ENCODE results near the gene EYA2.

GRCh38 chr20:46901638-46902037, 7.0 kb downstream of the EYA2 start:
- TF ChIP-seq FOXA1 (IDR thresholded peaks at IDR 0.05) (no peak), RAD21 (IDR thresholded peaks at IDR 0.05) (no peak), CTCF (IDR thresholded peaks at IDR 0.05; ENCODE audit: low read depth, low read length, missing input control) (no peak), YY1 (IDR thresholded peaks at IDR 0.05) (no peak), ZBTB33 (IDR thresholded peaks at IDR 0.05) (no peak), HNF4G (IDR thresholded peaks at IDR 0.05) (no peak), GABPA (IDR thresholded peaks at IDR 0.05 in 1 of 2, conservative IDR thresholded peaks at IDR 0.05 in 1 of 2) (no peak), MAX (IDR thresholded peaks at IDR 0.05) (no peak), SP1 (IDR thresholded peaks at IDR 0.05) (no peak), ATF3 (IDR thresholded peaks at IDR 0.05) (no peak), JUND (IDR thresholded peaks at IDR 0.05) (no peak), EGR1 (IDR thresholded peaks at IDR 0.05; ENCODE audit: low read depth in 2 of 2) (no peak)
- TF ChIP-seq, protein P1, sequence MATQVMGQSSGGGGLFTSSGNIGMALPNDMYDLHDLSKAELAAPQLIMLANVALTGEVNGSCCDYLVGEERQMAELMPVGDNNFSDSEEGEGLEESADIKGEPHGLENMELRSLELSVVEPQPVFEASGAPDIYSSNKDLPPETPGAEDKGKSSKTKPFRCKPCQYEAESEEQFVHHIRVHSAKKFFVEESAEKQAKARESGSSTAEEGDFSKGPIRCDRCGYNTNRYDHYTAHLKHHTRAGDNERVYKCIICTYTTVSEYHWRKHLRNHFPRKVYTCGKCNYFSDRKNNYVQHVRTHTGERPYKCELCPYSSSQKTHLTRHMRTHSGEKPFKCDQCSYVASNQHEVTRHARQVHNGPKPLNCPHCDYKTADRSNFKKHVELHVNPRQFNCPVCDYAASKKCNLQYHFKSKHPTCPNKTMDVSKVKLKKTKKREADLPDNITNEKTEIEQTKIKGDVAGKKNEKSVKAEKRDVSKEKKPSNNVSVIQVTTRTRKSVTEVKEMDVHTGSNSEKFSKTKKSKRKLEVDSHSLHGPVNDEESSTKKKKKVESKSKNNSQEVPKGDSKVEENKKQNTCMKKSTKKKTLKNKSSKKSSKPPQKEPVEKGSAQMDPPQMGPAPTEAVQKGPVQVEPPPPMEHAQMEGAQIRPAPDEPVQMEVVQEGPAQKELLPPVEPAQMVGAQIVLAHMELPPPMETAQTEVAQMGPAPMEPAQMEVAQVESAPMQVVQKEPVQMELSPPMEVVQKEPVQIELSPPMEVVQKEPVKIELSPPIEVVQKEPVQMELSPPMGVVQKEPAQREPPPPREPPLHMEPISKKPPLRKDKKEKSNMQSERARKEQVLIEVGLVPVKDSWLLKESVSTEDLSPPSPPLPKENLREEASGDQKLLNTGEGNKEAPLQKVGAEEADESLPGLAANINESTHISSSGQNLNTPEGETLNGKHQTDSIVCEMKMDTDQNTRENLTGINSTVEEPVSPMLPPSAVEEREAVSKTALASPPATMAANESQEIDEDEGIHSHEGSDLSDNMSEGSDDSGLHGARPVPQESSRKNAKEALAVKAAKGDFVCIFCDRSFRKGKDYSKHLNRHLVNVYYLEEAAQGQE (IDR thresholded peaks at IDR 0.05), result no peak
